Mesothelial cell of epicardium (in vitro differentiated cells): ENCODE measurements around the gene FAM3D. TPM values are rescaled to one million over a fixed set of nuclear protein-coding genes. Genes with fewer than 3 reads are reported as not detected.

Experiments
- DNase-seq, 2 experiments: peaks; one replicate each; pipeline ENCODE4 v3.0.0; 2021; ENCODE audit warnings: low spot score in 2 of 2; ENCODE audit not compliant: unreplicated experiment in 2 of 2
- H3K27ac Mint-ChIP-seq: 2 replicates; pipeline ENCODE4 v1.8.0; 2021; ENCODE audit warnings: mixed read lengths
- H3K27me3 Mint-ChIP-seq: 2 replicates; pipeline ENCODE4 v1.8.0; 2021; ENCODE audit warnings: low read depth, mixed read lengths
- H3K36me3 Mint-ChIP-seq: 2 replicates; pipeline ENCODE4 v1.8.0; 2021; ENCODE audit warnings: mixed read lengths
- H3K4me1 Mint-ChIP-seq: 2 replicates; pipeline ENCODE4 v1.8.0; 2021; ENCODE audit warnings: mixed read lengths
- H3K4me3 Mint-ChIP-seq: 2 replicates; pipeline ENCODE4 v1.8.0; 2021; ENCODE audit warnings: mild to moderate bottlenecking, moderate library complexity, mixed read lengths
- H3K9me3 Mint-ChIP-seq: 2 replicates; pipeline ENCODE4 v1.8.0; 2021; ENCODE audit warnings: mixed read lengths
- total RNA-seq: library from RNA; stranded (reverse); gene quantifications from 3 replicates; pipeline ENCODE4 v1.2.1, GENCODE V29; 2021
- TF ChIP-seq, protein P1 (sequence below): fragments of 200-600 bp; sonication (generic); IDR thresholded peaks from one replicate; pipeline ENCODE4 v1.5.0; 2021; ENCODE audit warnings: antibody characterized with exemption; ENCODE audit not compliant: unreplicated experiment

Gene FAM3D
- total RNA-seq, 1 donor from 2014 or later = 0.16 TPM

DNA sequence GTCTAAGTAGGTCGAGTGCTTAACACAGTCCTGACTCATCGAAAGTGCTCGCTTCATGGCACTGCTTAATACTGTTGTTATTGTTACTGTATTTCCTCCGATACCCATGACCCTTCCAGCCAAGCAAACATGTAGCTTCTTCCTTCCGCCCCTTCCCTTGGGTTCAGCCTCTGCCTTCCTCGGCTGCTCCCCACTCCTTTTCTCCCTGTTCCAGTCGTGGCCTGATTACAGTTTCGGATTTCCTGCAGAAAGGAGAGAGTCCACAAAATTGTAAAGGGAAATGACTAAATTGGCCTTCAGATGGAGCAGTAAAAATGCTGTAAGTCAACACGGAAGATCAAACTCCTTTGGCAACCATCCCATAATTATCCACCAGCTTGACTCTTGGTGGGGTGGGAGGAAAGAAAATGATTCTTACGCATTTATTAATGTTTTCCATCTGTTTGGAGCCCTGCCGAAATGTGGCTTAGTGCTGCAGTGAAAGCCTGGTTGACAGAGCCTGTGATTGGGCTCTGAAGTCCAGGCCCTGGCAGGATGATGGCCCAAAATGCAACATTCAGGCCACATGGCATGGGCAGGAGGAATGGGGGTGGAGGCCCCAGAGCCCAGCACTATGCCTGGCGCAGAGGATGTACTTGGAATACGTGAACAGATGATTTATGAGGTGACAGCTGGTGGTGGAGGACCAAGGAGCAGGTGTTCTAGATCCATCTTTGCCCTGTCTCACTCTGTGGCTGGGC lies 37.6 kb downstream of the FAM3D start:
- peaks cover 5% of the 10 kb centered on the region for H3K27me3 Mint-ChIP-seq
- H3K4me3 Mint-ChIP-seq = no peak overlapping the region
- H3K27ac Mint-ChIP-seq = no peak overlapping the region

DNA sequence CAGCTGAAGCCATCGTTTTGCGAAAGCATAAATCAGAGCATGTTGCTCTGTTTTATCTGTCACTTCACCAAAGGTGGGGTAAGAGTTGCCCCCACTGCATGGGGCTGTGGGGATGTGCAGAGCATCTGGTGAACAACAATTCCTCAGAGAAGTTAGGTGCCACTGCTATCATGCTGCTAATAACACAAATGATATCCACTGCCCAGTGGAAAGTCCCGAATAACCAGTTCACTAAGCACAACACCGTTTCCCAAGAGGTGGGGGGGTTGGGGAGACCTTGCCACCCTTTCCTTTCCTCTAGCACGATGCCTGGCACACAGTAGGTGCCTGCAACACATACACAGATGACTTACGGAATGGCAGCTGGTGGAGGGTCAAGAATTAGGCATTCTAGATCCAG lies 38.6 kb downstream of the FAM3D start:
- TF ChIP-seq, protein P1, sequence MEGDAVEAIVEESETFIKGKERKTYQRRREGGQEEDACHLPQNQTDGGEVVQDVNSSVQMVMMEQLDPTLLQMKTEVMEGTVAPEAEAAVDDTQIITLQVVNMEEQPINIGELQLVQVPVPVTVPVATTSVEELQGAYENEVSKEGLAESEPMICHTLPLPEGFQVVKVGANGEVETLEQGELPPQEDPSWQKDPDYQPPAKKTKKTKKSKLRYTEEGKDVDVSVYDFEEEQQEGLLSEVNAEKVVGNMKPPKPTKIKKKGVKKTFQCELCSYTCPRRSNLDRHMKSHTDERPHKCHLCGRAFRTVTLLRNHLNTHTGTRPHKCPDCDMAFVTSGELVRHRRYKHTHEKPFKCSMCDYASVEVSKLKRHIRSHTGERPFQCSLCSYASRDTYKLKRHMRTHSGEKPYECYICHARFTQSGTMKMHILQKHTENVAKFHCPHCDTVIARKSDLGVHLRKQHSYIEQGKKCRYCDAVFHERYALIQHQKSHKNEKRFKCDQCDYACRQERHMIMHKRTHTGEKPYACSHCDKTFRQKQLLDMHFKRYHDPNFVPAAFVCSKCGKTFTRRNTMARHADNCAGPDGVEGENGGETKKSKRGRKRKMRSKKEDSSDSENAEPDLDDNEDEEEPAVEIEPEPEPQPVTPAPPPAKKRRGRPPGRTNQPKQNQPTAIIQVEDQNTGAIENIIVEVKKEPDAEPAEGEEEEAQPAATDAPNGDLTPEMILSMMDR = no peak
- no peak overlapping the region for H3K27ac Mint-ChIP-seq
- no peak for DNase-seq
- no peaks in the 10 kb centered on the region for H3K4me1 Mint-ChIP-seq
- H3K4me3 Mint-ChIP-seq = no peak overlapping the region
- H3K36me3 Mint-ChIP-seq = no peaks in the 10 kb centered on the region
- no peaks in the 10 kb centered on the region for H3K27me3 Mint-ChIP-seq
- no peaks in the 10 kb centered on the region for H3K9me3 Mint-ChIP-seq

More for the DNA sequence above, 37.6 kb downstream of the FAM3D start:
- Mint-ChIP-seq H3K36me3 (no peaks in the 10 kb centered on the region), H3K4me1 (peaks cover 4% of the 10 kb centered on the region), H3K9me3 (no peaks in the 10 kb centered on the region)
- TF ChIP-seq, protein P1 = no peak
- DNase-seq = no peak

DNA sequence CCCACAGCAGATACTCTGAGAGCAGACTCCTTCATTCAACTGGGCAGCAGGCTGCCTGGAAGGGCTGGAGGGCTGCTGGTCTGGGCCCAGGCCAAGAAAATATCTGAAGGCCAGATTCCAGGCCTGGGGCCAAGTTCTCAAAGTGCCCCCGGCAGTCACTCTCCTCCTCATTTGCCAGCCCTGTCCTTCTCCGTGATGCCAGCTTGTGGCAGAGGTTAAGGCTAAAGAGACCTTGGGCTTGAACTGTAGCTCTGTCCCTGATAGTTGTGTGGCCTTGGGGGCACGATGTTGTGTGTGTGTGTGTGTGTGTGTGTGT lies 39.0 kb downstream of the FAM3D start:
- Mint-ChIP-seq H3K36me3 (no peaks in the 10 kb centered on the region), H3K4me1 (peaks cover under 1% of the 10 kb centered on the region), H3K27me3 (no peaks in the 10 kb centered on the region), H3K27ac (no peak overlapping the region), H3K4me3 (no peak overlapping the region), H3K9me3 (no peaks in the 10 kb centered on the region)
- DNase-seq = no peak
- TF ChIP-seq, protein P1 = no peak

DNA sequence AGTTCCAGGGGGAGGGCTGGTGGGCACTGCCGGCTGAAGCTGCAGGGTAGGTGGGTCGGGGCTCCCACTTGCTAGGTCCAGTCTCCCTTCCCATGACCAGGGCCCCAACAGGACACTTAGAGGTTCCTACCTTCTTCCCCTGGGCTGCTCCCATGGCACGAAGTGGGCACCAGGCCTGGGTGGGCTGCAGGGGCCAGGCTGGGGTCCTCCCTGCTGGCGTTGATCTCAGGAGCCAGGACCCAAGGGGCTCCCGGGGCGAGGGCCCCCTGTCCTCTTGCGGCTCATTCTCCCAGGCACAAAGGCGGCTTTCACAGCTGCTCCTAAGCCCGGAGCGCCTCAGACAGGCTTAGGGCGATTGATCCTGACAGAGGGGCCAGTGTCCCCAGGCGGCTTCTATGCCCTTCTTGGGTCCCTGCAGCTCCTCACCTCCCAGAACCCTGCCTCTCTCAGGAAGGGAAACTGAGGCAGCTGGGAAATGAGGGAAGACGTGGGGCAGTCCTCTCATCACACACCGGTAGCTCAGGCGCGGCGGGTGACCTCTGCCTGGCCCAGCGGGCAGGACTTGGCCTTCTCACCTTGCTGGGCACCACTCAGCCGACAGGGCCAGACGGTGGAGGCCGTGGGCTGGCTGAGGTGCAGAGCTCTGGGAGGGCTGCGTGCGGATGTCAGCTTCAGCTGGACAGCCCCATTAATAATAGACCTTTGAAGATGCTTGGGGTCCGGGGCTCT lies 39.6 kb downstream of the FAM3D start:
- no peak for DNase-seq
- H3K9me3 Mint-ChIP-seq = no peaks in the 10 kb centered on the region
- TF ChIP-seq, protein P1 = no peak
- H3K4me1 Mint-ChIP-seq = peaks cover 3% of the 10 kb centered on the region
- no peaks in the 10 kb centered on the region for H3K36me3 Mint-ChIP-seq
- no peaks in the 10 kb centered on the region for H3K27me3 Mint-ChIP-seq
- H3K27ac Mint-ChIP-seq = no peak overlapping the region
- H3K4me3 Mint-ChIP-seq = no peak overlapping the region

DNA sequence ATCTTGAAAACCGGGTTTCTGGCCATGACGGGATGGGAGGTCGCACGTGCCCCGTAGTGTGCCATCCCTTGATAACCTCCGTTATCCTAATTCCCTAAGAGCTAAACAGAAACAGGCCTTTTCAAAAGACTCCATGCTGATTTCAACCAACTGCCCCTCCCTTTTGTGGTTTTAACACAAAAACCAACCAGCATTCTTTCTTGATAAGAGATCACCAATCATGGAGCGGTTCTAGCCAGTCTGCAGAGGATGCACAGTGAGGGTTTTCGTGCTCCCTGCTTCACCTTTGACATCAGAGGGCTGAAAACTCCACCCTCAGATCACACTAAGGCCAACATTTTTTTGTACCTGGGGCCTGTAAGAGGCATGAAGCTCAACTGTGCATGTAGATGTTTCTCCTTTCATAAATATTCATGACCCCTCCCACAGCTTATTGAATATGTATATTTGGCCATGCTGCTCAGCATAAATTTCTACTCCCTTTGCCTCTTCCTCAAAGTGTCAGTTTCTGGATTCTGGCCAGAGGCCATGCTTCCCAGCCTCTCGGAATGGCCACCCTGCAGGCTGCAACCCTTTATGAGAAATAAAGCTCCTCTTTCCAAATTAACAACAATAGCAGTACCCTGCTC lies 41.3 kb downstream of the FAM3D start:
- TF ChIP-seq, protein P1 = no peak
- Mint-ChIP-seq H3K4me3 (no peak overlapping the region), H3K27me3 (no peaks in the 10 kb centered on the region), H3K27ac (no peak overlapping the region), H3K4me1 (peaks cover 9% of the 10 kb centered on the region), H3K36me3 (no peaks in the 10 kb centered on the region), H3K9me3 (no peaks in the 10 kb centered on the region)
- DNase-seq = no peak
